GM12801 (cell line): Measurements from ENCODE around the gene SHANK1.

Experiments used
- CTCF ChIP-seq: IDR thresholded peaks from one replicate; pipeline ENCODE4 v1.5.1; 2011; ENCODE audit warnings: control low read depth; ENCODE audit not compliant: insufficient read length; ENCODE audit errors: extremely low read depth

SHANK1 gene

DNA sequence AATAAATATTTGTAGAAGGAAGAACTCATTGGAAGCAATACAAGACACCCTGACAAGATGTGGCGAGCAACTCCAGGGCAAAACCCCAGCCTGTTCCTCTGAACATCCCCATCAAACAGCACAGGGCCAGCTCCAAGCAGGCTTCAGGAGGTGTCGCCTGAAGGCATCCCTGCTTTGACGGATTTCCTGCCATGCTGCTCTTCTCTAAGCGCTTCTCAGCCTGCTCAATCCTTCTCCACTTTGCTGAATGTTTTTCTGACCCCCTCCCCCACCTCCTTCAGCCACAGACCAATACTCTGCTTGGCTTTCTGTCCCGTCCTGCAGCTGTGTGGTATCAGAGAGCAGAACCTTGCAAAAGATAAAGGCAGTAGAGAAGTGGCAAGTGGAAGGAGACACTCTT lies 42.0 kb downstream of the SHANK1 start:
- no peak for TF ChIP-seq CTCF

GRCh38 chr19:50676625-50677197 lies 42.9 kb downstream of the SHANK1 start:
- no peak for TF ChIP-seq CTCF

DNA sequence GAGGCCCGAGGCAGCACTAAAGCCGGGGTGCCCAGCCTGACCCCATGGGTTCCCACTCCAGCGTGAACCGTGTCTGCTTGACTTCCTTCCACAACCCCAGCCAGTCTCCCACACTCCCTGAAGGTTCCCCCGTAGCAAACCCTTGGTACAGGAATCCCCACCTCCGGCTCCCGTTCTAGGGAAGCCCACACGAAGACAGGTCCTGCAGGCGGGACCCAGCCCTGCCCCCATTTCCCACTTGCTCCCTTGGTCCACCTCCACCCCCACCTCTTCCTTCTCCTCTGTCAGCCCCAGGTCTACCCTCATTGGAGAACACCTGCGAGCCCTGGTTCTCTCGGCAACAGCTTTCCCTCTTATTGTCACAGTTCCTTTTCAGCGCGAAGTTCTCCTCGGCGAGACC lies 46.5 kb downstream of the SHANK1 start:
- TF ChIP-seq CTCF = no peak

- no peak for TF ChIP-seq CTCF
These were observed 49.6 kb downstream of the SHANK1 start for GRCh38 chr19:50670102-50670380.

- TF ChIP-seq CTCF = no peak
These were observed 50.1 kb downstream of the SHANK1 start for GRCh38 chr19:50669302-50670101.

DNA sequence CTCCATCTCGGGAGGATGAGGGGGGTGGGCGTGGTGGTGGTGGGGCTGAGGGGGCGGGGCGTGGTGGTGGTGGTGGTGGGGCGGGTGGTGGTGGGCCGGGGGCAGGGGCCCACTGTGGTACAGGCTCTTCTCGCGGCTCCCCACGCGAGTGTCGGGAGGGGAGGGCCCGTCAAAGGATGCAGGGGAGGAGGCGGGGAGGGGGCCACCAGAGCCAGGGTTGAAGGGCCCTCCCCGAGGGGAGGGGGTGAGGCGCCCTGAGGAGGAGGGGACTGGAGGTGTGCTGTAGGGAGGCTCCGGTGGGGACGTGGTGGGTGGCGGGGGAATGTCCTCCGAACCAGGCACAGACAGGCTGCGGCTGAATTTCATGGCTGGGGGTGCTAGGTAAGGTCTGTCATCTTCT lies 50.7 kb downstream of the SHANK1 start:
- no peak for TF ChIP-seq CTCF

DNA sequence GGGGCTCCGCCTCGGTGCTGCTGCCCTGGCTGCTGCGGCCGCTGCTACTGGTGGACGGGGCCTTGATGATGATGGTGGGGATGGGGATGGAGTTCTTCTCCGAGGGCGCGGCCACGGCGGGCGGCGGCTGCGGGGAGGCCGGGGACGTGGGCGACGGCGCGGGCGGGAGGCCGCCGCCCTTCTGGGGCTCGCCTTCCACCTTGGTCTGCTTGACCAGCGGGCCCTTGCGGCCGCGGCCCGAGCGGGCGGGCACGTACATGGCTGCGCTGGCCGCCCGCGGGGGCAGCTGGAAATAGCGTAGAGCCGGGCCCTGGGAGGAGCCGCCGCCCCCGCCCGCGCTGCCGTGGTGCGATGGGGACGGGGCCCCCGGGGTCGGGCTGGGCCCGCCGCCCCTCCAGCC lies 51.2 kb downstream of the SHANK1 start:
- TF ChIP-seq CTCF = no peak
